Measurements from ENCODE around the gene TADA1. TPM values are rescaled to one million over a fixed set of nuclear protein-coding genes. Genes with fewer than 3 reads are reported as not detected.

The TADA1 gene
- total RNA-seq, 1 experiment from 2014 or later, result 5.2 TPM

DNA sequence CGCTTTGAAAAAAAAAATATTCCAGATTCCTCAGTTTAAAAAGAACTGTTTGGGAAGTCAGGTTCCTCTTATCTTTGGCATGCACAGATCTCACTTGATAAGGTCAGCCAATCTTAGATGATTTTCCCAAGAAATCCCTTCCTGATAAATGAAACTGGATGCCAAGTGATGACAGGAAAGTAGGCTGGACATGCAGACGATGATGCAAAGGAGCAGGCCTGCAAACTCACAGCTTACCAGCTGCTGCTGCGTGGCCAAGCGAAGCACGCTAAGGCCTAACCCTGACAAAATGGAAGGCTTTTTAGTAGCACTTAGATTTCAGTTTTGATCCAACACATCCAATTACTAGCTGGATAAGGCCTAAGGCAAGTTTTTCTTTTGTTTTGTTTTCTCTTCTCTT, 10.1 kb downstream of the TADA1 start:
- Histone ChIP-seq H2AFZ (no peak overlapping the region), H3K79me2 (ENCODE audit: low read depth) (peaks cover 7% of the 10 kb centered on the region; the same call in 1 of the 2 replicates), H3K36me3 (ENCODE audit: low read depth) (peaks cover 9% of the 10 kb centered on the region), H3K27ac (no peak overlapping the region), H3K4me2 (no peak overlapping the region), H4K20me1 (ENCODE audit: insufficient read depth) (peaks cover 4% of the 10 kb centered on the region; the same call in 1 of the 2 replicates), H3K4me3 (no peak overlapping the region), H3K9me2 (ENCODE audit: insufficient read depth) (no peaks in the 10 kb centered on the region), H3F3A (ENCODE audit: insufficient read depth, low read depth) (no peaks in the 10 kb centered on the region; the same call in 1 of the 2 replicates), H3K9me3 (ENCODE audit: insufficient read depth, low read depth) (no peaks in the 10 kb centered on the region), H3K4me1 (replicated peaks; ENCODE audit: insufficient read depth) (no peaks in the 10 kb centered on the region), H3K27me3 (ENCODE audit: insufficient read depth, low read depth) (no peaks in the 10 kb centered on the region)
- CTCF ChIA-PET, result no interaction called here
- intact Hi-C loops (cut with micrococcal nuclease; ENCODE audit: unreplicated experiment), result no loop called here
- POLR2A ChIA-PET (ENCODE audit: unreplicated experiment), result no interaction called here
- DNase-seq, result no peak
- TF ChIP-seq EZH2 (IDR thresholded peaks at IDR 0.05; ENCODE audit: low read depth), result no peak
- TF ChIP-seq, protein P1, sequence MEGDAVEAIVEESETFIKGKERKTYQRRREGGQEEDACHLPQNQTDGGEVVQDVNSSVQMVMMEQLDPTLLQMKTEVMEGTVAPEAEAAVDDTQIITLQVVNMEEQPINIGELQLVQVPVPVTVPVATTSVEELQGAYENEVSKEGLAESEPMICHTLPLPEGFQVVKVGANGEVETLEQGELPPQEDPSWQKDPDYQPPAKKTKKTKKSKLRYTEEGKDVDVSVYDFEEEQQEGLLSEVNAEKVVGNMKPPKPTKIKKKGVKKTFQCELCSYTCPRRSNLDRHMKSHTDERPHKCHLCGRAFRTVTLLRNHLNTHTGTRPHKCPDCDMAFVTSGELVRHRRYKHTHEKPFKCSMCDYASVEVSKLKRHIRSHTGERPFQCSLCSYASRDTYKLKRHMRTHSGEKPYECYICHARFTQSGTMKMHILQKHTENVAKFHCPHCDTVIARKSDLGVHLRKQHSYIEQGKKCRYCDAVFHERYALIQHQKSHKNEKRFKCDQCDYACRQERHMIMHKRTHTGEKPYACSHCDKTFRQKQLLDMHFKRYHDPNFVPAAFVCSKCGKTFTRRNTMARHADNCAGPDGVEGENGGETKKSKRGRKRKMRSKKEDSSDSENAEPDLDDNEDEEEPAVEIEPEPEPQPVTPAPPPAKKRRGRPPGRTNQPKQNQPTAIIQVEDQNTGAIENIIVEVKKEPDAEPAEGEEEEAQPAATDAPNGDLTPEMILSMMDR (conservative IDR thresholded peaks at IDR 0.05), result no peak
- no TSS peak for BruUV-seq (replicated peaks)

DNA sequence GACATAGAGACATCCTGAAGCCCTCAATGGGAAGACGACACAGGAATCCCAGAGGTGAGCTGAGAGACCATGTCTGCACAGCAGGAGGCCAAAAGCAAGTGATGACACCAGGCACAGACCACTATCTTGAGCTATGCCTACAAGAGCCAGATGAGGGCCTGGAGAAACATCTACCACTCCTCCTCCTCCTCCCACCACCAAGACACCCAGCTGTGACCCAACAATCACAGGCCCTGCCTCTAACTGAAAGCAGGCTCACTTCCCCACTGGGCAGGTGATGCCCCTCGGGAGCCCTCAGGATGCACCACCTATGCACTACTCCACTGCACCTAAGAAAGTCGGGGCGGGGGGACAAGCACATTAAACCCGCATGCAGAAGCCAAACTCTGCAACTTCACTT, 16.5 kb downstream of the TADA1 start:
- no peak overlapping the region for H3K4me2 ChIP-seq
- H4K20me1 ChIP-seq (ENCODE audit: insufficient read depth), result peaks cover 7% of the 10 kb centered on the region
- ChIA-PET CTCF (no interaction called here), POLR2A (ENCODE audit: unreplicated experiment) (no interaction called here)
- no TSS peak for BruUV-seq (replicated peaks)
- no peaks in the 10 kb centered on the region for H3K9me2 ChIP-seq (ENCODE audit: insufficient read depth)
- H3K4me1 ChIP-seq (replicated peaks; ENCODE audit: insufficient read depth), result no peaks in the 10 kb centered on the region
- peaks cover 3% of the 10 kb centered on the region; the same call in 1 of the 2 replicates for H3F3A ChIP-seq (ENCODE audit: insufficient read depth, low read depth)
- H3K79me2 ChIP-seq (ENCODE audit: low read depth), result no peaks in the 10 kb centered on the region
- no peak overlapping the region for H3K27ac ChIP-seq
- TF ChIP-seq EZH2 (IDR thresholded peaks at IDR 0.05; ENCODE audit: low read depth), result no peak
- TF ChIP-seq, protein P1 (conservative IDR thresholded peaks at IDR 0.05), result no peak
- no peaks in the 10 kb centered on the region for H3K9me3 ChIP-seq (ENCODE audit: insufficient read depth, low read depth)
- no peaks in the 10 kb centered on the region for H3K27me3 ChIP-seq (ENCODE audit: insufficient read depth, low read depth)
- peaks cover 14% of the 10 kb centered on the region for H3K36me3 ChIP-seq (ENCODE audit: low read depth)
- H2AFZ ChIP-seq, result no peak overlapping the region
- intact Hi-C loops (cut with micrococcal nuclease; ENCODE audit: unreplicated experiment), result loop anchor here (10.0 kb wide), 1 partner anchor 265 kb away; no protein-coding TSS in a partner anchor
- no peak overlapping the region for H3K4me3 ChIP-seq
- no peak for DNase-seq

DNA sequence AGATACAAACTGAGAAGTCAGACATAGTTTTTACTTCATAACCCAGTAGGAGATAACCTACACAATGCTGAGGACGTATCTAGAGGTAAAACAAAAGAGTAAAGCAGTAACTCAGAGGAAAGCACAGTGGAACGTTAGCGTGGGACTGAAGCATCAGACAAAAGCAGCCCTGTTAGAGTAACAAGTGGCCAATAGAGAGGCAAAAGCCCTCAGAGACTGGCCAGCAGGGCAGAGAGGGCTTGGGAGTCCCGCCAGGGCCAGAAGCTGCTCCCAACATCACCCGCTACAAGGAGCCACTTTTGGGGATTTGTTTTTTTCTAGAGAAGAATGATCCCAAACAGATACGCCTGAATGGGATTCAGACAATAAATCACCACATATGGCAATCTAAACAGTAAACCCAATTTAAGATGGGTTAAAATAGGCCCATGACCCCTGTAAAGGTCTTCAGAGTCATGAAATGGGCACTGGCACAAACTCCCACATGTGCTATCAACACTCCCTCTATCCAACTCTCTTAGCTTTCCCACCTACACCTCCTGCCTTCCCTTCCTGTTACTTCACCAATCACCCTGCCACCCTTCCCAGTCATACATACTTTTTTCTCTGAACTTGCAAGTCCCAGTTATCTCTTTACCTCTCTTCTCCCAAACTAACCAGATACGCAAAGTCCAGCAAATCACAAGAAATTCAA, 17.2 kb downstream of the TADA1 start:
- Histone ChIP-seq H3K36me3 (ENCODE audit: low read depth) (peaks cover 14% of the 10 kb centered on the region), H3K27me3 (ENCODE audit: insufficient read depth, low read depth) (no peaks in the 10 kb centered on the region), H3K4me3 (no peak overlapping the region), H3K79me2 (ENCODE audit: low read depth) (no peaks in the 10 kb centered on the region), H2AFZ (no peak overlapping the region), H4K20me1 (ENCODE audit: insufficient read depth) (peaks cover 7% of the 10 kb centered on the region), H3K4me1 (replicated peaks; ENCODE audit: insufficient read depth) (no peaks in the 10 kb centered on the region), H3K27ac (no peak overlapping the region), H3K9me2 (ENCODE audit: insufficient read depth) (no peaks in the 10 kb centered on the region), H3F3A (ENCODE audit: insufficient read depth, low read depth) (peaks cover 3% of the 10 kb centered on the region; the same call in 1 of the 2 replicates), H3K4me2 (no peak overlapping the region), H3K9me3 (ENCODE audit: insufficient read depth, low read depth) (no peaks in the 10 kb centered on the region)
- ChIA-PET POLR2A (ENCODE audit: unreplicated experiment) (no interaction called here), CTCF (no interaction called here)
- TF ChIP-seq EZH2 (IDR thresholded peaks at IDR 0.05; ENCODE audit: low read depth), result no peak
- TF ChIP-seq, protein P1 (conservative IDR thresholded peaks at IDR 0.05), result no peak
- no TSS peak for BruUV-seq (replicated peaks)
- intact Hi-C loops (cut with micrococcal nuclease; ENCODE audit: unreplicated experiment), result loop anchor here (10.0 kb wide), 1 partner anchor 266 kb away; no protein-coding TSS in a partner anchor
- no peak for DNase-seq

Data from PC-9 (cell line).